ENCODE measurements around the gene SPRYD3.

GRCh38 chr12:53093777-53094393, 14.7 kb upstream of the SPRYD3 start:
- no peak for TF ChIP-seq PATZ1 (CRISPR knock-in tag; IDR thresholded peaks at IDR 0.05; ENCODE audit: borderline replicate concordance)
- no peak for TF ChIP-seq ZFP3 (CRISPR knock-in tag; IDR thresholded peaks at IDR 0.05)
- TF ChIP-seq ARNTL (CRISPR knock-in tag; IDR thresholded peaks at IDR 0.05; ENCODE audit: borderline replicate concordance, low read depth), result no peak
- TF ChIP-seq ESRRG (CRISPR knock-in tag; IDR thresholded peaks at IDR 0.05), result no peak
- no peak for TF ChIP-seq ISL1 (CRISPR knock-in tag; IDR thresholded peaks at IDR 0.05)
- no peak for TF ChIP-seq BACH2 (CRISPR knock-in tag; IDR thresholded peaks at IDR 0.05; ENCODE audit: borderline replicate concordance)
- no peak for TF ChIP-seq TOX (CRISPR knock-in tag; IDR thresholded peaks at IDR 0.05; ENCODE audit: borderline replicate concordance)
- no peak for TF ChIP-seq PPARA (CRISPR knock-in tag; IDR thresholded peaks at IDR 0.05; ENCODE audit: borderline replicate concordance)
- TF ChIP-seq RARB (CRISPR knock-in tag; IDR thresholded peaks at IDR 0.05), result no peak
- TF ChIP-seq TCF4 (CRISPR knock-in tag; IDR thresholded peaks at IDR 0.05; ENCODE audit: borderline replicate concordance), result no peak
- no peak for TF ChIP-seq ZC3H10 (CRISPR knock-in tag; IDR thresholded peaks at IDR 0.05)
- TF ChIP-seq GLIS3 (CRISPR knock-in tag; IDR thresholded peaks at IDR 0.05), result no peak

Data from SK-N-SH treated with all-trans-retinoic acid at 6 μM for 48 hours (cell line).